NCI-H1694 (cell line): ENCODE results near the gene ST3GAL5.
"Not testable (repeated sequence)": the region's sequence is repeated elsewhere in the genome, so short reads cannot be mapped to it uniquely, and the experiment has no call there.

Experiments
- DNase-seq: peaks from one replicate; lab custom pipeline; 2025; lab: John Stamatoyannopoulos, UW

Gene ST3GAL5

DNA sequence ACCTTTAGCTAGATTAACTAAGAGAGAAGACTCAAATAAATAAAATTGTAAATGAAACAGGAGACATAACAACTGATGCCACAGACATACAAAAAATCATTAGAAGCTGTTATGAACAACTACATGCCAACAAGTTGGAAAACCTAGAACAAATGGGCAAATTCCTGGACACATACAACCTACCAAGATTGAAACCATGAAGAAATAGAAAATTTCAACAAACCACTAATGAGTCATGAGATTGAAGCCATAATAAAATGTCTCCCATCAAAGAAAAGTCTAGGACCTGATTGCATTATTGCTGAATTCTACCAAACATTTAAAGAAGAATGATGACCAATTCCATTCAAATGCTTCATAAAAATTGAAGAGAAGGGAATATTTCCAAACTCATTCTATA lies 54.3 kb downstream of the ST3GAL5 start:
- no peak for DNase-seq

DNA sequence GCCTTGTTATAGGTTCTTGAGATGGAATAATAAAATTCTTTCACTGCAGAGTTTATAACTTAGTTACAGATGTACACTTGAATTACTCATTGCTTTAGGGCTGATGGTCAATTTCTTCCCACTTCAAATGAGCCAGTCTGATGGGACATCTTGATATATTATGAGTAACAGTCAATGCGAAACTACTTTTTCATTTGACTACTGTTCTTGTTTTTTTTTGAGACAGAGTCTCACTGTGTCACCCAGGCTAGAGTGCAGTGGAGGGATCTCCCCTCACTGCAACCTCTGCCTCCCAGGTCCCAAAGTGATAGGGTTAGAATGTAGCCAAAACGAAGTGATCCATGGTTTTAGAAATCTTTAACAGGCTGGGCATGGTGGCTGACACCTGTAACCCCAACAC lies 57.1 kb downstream of the ST3GAL5 start:
- no peak for DNase-seq

DNA sequence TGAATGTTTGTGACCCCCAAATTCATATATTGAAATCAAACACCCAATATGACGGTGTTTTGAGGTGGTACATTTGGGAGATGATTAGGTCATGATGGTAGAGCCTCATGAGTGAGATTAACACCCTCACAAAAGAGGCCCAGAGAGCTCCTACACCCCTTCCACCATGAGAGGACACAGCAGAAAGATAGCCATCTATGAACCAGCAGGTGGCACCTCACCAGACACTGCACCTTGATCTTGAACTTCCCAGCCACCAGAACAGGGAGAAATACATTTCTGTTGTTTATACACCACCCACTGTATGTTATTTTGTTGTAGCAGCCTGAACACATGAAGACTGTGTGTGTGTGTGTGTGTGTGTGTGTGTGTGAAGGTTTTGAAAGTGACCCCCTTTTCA lies 58.1 kb downstream of the ST3GAL5 start:
- no peak for DNase-seq

DNA sequence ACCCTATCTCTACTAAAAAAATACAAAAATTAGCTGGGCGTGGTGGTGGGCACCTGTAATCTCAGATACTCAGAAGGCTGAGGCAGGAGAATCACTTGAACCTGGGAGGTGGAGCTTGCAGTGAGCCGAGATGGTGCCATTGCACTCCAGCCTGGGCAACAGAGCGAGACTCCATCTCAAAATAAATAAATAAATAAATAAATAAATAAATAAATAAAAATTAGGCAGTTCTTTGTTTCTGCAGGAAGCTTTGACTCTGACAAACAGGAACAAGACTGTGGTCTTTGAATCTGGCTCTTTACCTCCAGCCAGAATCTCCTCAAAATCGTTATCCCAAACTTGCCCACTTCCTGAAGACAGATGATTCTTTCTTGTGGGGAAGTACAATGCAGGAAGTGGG lies 59.4 kb downstream of the ST3GAL5 start:
- DNase-seq = not testable (repeated sequence)

DNA sequence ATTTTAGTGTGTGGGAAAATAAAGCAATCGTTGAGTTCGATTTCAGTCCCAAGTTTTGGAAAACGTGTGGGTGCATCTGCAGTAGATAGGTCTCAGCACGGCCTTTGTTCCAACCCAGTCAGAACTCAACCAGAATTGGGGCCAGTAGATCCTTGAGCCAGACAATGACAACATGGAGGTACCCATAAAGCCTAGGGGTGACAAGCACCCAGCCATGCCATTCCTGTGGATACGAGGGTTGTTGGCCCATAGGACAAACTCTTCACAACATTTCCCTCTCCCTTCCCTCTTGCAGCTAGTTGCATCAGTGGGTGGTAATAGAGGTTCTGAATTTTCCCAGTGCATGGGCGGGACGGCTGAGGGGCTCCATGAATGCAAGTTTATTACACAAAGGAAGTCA lies 60.1 kb downstream of the ST3GAL5 start:
- DNase-seq = no peak

DNA sequence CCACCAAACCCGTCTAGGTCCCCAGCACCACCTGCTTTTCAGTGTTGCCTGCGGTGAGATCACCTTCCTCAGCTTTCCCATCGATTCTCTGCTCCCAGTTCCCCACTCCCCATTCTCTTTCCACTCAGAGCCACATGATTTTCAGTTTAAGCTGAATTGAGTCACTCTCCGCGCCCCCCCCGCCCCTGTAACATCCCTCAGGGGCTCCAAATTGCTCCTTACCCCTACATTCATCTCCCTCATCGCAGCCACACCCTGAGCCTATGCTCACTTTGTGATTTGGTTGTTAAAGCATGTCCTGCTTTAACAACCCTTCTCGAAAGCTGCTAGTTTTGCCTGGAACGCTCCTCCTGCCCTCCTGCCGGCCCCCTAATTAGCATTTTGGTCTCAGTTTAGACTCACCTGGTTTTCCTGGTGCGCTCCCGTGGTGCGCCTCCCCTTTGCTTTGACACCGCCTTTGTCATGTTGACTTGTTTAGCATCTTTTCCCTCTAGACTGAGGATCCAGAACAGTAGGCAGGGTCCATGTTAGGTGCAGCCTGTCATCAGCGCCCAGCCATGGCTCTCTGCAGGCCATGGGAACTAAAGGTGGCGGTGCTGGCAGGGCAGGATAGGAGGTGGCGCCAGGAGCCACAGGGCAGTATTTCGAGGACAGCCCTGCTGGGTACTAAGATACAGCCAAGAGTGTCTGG lies 60.8 kb downstream of the ST3GAL5 start:
- DNase-seq = no peak

DNA sequence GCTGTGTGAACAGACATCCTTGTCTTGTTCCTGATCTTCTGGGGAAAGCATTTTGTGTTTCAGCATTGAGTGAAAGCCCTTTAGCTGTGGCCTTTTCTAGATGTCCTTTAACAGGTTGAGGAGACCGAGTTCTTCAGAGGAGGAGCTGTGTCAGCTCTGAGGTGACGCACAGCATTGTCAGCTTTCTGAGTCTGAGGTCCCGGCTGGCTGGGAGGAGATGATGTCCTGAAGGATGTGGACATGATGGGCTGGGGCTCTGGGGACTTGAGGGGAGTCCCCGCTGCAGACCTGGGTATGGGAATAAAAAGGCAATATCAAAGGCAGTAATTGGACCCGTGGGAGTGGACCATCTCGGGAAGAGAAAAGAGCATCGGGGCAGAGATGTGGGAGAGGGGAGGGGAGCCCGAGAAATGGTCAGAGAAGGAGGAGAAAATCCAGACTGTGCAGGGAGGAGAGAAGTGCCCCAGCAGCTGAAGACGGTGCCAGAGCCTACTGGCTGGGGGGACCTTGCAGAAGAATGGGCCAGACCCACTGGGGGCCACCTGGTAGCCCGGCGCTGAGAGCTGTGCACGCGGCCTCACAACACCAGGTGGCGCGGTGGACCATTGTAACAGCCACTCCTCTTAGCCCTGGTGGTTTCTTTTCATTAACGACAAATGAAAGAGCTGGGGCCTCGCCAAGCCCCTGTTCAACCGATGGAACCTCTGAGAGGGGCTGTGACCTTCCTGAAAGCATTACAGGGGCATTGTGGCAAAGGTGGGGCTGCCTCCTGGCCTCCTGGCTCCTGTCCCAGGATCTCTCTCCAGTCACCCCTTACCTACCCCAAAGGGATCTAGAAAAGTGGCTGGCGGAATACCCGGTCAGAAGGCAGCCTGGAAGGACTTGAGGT lies 61.6 kb downstream of the ST3GAL5 start:
- peak; percentile 83 for DNase-seq

DNA sequence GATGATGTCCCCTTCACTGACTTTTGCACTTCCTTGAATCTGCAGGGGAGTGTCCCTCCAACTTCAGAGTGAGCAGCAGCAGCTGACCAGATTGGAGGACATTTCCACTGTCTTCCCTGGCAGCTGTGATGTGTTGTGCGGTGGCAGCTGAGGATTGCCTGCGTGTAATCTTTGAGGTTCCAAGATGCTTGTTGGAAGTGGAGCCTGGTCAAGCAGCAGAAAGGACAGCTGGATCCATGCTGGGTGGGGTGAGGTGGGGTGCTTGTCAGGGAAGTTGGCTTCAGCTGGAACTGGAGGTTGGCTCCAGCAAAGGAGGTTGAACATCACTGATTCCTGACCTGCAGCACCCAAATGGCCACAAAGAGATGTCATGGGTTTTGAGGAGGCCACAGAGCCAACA lies 64.8 kb downstream of the ST3GAL5 start:
- no peak for DNase-seq

DNA sequence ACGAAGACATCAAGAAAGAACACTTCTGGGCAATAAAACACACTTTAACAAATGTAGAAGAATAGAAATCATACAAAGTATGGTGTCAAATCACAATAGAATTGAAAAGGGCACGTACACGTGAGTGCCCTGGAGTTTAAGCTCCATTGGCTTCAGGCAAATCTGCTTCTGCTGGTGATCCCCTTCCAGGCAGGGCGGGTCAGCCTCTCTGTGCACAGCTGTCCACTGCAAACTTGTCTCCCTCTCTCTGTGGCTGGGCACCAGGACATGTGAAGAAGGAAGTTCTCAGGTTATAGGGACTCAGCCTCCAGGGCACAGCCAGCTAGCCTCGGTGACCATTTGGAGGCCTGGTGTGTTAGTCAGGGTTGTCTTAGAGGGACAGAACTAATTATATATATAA lies 66.0 kb downstream of the ST3GAL5 start:
- no peak for DNase-seq

DNA sequence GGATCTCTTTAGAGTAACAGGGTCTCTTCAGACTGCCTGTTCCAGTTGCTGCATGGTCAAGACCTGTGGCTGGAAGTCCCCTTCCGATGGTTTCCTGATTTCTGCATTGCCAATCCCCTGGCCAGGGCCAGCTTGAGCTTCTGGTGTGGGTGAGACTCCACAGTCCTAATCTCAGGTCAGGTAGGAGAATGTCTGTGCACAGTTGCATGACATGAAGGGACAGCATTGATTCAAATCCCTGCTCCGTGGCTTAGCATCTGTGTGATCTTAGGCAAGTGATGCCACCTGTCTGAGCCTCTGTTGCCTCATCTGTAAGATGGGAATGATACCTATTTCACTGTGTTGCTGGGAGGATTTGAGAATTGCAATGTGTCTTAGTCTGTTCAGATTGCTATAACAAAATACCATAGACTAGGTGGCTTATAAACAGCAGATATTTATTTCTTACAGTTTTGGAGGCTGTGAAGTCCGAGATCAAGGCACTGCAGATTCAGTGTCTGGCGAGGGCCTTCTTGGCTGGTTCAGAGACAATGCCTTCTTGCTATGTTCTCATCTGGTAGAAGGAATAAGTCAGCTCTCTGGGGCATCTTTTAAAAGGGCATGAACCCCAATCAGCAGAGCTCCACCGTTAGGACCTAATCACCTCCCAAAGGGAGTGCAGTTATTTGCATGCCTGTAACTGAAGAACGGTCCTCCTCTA lies 68.8 kb downstream of the ST3GAL5 start:
- DNase-seq = no peak

DNA sequence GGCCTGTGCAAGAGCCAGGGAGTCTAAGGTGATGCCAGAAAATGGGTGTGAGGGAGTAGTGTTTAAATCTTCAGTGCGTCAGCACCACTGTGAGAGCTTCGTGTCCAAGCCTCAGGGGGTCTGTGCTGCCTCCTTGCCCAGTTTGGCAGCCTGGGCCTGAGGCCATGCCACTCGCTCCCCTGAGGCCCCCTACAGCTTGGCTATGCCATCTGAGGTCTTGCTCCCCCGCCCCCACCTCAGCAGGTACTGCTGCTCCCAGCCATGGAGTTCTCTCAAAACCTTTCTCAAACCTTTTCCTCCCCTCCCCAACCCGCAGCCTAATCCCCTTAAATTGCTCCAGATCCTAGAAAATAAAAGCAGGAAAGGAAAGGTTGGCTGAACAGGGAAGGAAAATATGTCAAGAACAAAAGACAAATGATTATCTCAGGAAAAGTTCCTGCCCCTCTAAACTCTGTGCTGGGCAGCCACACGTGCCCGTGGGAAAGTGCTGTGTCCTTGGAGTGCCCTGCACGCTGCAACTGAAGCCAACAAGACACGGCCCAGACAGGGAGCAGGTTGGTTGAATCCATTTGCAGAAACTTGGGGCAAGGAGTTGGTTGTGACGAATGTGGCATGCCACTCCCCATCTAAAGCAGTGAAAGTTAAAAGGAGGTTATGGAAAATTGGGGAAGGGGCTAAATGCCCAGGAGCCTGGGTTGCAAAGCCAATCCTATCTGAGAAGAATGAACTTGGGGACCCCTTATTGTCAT lies 73.8 kb downstream of the ST3GAL5 start:
- no peak for DNase-seq

DNA sequence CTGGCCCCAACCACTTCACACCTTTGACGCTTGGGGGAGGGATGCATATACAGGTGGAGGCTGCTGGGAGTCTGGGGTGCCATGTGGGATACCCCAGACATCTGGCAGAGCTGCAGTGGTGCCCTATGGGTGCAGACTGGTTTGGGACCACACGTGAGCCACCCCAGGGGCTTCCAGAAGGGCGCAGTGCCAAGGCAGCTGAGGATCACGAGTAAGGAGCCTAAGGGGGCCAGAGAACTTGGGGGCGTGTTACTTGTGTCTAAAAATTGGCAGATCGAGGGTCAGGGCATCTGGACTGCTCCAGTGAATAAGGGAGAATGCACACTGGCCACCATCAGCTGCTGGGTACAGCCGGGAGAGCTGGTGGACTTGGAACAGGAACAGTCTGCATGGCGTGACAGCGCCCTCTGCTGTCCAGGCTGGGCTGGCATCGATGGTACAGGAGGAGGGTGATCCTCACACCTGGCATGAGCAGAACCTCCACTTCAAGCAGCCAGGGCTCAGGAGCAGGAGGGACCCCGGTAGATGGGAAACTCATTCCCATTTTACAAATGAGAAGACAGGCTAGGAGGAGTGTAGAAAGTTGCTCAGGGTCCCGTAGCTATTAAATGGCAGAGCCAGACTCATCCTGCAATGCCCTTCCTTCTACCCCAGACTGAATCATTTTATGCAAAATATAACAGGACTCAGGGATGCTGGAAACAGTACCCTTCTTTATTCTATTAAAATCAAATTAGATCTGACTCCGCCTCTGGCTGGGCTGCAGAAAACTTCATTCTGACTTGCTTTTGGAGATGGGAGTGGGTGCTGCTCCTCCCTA lies 74.6 kb downstream of the ST3GAL5 start:
- DNase-seq = peak; percentile 81

DNA sequence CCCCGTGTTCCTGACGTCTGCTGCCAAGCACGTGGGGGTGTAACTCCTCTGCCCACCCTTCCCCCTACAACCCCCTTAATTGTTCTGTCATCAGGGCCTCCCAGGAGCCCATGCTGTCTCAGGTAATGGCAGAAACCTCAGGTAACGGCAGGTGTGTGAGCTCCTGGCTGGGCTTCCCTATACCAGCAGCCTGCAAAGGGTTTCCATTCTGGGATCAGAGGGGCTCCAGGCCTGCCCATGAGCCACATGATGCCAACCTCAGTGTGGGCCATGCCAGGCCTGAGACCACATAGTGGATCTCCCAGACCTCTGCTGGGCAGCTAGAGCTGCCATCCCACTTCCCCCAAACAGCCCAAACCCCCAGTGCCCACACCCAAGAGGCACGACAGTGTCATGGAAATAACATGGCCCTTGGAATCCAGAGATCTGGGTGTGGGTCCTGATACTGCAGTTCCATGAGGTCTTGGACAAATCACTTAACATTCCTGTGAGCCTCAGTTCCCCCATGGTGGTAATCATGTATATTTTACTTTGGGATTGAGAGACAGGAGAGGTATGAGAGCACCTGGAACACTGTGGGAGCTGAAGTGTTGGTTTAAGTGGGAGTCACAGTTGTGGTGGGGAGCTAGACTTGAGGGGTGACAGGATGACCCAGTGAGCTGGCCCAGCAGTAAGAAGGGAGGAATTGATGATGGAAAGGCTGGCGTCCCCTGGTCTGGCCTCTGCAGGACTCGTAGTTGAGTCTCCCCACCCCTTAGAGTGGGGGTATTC lies 75.4 kb downstream of the ST3GAL5 start:
- no peak for DNase-seq

DNA sequence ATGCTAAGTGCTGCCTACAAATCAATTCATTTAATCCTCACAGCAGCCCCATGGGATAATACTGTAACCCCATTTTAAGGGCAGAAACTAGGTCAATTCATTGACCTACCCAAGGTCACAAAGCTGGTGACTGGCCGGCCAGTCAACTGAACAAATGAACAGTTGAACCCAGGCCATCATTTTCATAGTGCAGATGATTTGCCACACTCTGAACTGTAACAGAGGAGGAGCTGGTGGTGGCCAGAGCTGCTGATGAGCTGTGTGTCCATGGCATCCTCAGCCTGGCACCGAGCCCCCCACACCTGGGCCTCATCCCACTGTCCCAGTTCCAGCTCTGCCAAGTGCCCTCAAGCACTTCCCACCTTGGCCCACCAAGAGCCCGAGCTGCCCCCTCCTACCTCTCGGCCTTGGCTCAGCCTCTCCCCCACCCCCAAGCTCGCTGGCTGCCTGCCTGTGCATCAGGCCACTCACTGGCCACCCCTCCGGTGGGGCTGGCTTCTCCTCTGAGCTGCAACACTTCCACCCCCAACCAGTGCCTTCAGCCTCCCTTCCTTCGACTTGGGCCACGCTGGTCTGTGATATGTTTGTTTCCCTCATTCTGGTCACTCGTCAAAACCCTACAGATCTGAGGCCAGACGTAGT lies 76.6 kb downstream of the ST3GAL5 start:
- no peak for DNase-seq

DNA sequence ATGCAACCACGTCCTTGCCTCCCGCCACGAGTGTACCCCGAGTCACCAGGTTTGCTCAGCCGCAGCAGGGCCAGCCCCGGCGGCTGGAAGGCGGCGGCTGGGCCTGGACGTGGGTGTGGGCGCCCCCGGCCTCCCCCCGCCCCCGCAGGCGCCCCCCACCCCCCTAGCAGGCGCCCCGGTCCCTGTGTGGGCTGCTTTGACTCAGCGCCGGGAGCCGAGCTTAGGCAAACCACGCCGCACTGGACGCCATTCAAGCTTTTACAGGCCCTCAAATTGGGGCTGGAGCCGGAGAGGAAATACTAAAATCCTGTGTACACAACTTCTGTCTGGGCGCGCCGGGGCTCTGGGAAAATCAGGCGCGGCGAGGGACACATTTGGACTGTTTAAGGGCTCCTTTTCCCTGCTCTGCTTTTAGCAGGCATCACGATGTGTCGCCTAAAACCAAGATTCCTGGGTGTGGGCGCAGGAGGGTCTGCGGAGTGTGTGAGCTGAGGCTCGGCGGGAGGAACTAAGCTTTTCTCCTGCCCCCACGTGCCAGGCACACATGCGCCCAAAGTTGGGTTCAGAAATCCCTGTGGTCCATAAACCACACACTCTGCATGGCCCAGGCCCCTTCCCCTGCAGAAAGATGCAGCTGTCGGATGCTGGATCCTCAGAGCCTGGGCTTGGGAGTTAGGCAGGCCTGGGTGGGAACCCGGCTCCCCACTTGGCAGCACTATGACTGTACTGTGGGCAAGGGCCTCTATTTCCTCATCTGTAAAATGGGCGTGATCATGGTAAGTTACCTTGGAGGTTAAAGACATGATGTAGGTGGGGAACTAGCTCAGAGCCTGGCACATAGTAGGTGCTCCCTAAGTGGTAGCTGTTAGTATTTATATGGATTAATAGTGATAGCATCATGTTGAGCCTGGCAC lies 77.4 kb downstream of the ST3GAL5 start:
- DNase-seq = no peak

DNA sequence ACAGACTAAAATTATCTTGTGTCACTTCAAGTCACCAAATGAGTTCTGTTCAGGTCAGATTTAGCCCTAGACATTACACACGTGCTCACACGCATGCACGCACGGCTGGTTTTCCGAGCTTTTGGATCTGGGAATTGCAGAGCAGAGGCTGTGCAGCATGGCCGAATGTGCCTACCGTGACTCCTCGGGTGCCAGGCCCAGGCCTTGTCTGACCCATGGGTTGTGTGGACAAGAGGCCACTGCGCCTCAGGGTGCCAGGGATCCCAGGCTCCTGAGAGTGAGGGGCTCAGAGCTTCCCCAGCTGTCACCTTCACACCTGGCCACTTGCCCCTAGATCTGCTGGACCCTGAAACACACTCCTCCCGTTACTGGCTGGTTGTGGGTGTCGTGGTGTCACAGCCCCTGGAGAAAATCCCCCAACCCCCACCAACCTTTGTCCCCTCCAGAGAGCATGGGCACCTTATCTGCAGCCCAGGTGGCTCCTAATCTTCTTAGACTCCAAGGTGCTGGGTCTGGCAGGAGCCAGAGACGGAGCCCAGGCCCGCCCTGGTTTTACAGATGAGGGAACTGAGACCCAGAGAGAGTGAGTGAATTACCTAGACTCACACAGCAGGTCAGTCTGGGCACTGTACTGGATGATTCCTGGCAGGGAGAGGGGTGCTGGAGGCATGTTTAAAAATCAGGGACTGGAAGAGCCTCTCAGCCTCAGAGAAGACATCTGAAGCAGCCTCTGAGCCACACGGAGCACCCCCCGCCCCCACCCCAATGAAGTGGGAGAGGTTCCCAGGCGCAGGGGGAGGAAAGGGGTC lies 78.2 kb downstream of the ST3GAL5 start:
- DNase-seq = no peak

DNA sequence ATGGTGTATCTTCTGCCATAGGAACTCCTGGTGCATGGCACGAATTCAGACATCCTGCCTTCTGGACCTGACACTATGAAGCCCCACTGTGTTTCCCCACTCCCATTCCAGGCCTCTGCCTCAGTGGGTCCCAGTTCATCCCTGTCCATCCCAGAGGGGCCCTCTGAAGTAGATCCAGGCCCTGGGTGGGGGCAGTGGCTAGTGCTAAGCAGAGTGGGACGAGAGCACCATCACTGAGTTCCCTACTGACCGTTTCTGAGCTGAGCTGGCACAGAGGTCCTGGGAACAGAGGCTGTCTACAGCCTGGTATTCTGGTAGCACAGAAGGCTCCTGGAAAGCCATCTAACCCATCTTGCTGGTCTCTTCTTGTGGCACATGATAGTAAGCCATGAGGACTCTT lies 81.0 kb downstream of the ST3GAL5 start:
- DNase-seq = no peak
